GM12874 (cell line): ENCODE measurements around the gene PPM1F.

Experiments used
- TF ChIP-seq, protein P1 (sequence below): IDR thresholded peaks from 2 replicates; pipeline ENCODE4 v1.5.1; 2011; ENCODE audit warnings: low read depth, mild to moderate bottlenecking, control low read depth, low read length, moderate library complexity; ENCODE audit not compliant: insufficient read depth

PPM1F gene

DNA sequence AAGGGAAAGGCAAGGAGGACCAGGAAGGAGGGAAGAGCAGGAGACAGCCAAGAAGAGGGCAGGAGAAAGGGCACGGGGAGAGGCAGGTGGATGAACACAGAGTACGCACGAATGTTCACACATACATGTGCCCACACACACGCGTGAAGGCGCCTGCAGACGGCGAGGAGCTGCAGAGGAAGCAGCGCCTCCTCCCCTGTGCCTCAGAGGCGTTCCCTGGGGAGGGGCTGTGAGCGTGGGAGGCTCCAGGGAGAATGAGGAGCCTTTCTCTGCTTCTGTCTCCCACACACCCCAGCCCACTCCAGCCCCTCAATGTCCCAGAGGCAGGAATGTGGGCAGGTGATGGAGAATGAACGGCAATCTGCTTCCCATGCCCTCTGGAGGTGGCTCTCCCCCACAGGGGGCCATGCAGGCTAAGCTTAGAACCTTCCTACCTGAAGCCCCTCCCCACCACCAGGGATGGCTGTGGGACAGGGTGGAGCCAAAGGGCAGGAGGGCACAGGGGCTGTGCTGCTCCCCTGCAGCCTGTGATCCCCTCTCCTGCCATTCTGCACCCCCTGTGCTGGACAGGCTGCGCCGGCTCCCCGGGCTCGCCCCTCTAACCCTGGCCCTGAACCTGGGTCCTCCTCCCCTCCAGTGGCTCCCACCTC, 25.3 kb downstream of the PPM1F start:
- TF ChIP-seq, protein P1, sequence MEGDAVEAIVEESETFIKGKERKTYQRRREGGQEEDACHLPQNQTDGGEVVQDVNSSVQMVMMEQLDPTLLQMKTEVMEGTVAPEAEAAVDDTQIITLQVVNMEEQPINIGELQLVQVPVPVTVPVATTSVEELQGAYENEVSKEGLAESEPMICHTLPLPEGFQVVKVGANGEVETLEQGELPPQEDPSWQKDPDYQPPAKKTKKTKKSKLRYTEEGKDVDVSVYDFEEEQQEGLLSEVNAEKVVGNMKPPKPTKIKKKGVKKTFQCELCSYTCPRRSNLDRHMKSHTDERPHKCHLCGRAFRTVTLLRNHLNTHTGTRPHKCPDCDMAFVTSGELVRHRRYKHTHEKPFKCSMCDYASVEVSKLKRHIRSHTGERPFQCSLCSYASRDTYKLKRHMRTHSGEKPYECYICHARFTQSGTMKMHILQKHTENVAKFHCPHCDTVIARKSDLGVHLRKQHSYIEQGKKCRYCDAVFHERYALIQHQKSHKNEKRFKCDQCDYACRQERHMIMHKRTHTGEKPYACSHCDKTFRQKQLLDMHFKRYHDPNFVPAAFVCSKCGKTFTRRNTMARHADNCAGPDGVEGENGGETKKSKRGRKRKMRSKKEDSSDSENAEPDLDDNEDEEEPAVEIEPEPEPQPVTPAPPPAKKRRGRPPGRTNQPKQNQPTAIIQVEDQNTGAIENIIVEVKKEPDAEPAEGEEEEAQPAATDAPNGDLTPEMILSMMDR: no peak

DNA sequence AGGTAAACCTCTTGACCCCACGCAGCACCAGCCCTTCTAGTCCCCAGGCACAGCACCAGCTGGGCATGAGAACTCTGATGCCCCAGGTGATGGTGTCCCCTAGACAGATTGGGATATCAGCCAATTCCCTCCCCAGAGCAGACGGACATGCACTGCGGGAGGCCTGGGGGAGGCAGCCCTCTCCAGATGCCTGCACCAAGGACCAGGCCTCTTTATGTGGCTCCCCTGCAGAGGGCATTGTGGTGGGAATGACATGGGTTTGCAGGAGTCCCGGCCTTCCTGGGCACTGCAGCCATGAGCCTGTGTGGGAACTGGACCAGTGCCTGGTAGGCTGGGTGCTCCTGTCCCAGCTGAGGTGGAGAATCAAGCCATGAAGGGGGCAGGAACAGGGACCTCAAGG, 25.9 kb downstream of the PPM1F start:
- TF ChIP-seq, protein P1: no peak

- TF ChIP-seq, protein P1: no peak
Observed at GRCh38 chr22:21923163-21923561, 29.5 kb downstream of the PPM1F start.

DNA sequence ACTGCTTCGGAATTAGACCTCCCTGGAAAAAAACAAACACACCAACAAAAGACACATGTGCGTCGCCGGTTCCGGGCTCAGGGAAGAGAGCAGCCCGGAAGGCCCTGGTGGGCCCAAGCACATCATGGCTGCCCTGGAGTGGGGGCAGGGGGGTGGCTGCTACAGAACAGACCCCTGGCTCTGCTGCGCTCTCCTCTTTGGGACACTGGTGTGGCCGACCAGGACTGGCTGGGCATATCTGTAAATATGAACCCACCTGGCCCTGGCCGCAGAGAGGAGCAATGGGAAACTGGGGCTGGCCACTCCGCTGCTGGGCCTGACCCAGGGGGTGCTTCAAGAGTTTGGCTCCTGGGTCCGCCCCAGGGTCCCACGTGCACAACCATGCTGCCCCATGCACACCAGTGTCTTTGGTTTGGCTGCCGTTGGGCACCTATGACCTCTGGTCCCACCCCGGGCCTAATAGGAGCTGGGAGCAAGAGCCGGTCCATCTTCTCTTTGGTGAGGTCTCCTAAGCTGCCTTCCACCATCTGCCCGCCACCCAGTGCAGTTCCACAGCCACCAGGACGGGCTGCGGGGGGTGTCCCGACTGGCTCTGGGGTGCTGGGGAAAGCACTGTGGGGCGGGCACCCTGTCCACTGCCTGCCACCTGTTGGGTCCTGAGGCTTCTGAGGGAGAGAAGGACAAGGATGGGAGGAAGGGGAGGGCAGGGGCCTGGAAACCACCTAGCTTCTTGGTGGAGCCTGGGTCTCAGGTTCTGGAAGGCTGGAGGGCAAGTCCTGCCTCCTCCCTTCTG, 30.1 kb downstream of the PPM1F start:
- TF ChIP-seq, protein P1: no peak

GRCh38 chr22:21921729-21922128, 30.9 kb downstream of the PPM1F start:
- TF ChIP-seq, protein P1: no peak

DNA sequence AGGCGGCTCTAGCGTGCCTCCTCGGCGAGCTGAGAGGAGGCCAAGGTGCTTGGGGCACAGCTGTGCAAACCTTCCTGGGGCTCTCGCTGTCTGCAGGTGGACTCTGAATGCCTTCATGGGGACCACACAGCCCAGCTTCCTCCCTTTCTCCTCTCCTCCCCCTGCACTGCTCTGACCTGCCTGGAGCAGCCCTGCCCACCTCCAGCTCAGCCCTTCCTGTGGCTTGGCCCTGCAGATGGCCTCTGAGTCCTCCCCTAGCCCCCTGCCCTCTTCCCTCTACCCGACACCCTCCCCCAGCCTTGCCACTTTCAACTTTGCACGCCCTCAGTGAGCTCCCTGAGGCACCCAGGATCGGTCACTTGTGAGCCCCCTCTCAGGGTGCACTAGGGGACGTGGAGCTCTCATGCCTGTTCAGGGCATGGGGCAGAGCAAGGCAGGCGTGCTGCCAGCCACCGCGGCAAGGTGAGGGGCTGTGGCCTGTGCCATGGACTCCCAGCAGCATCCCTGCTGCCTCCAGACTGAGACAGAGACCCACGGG, 31.4 kb downstream of the PPM1F start:
- TF ChIP-seq, protein P1: no peak

DNA sequence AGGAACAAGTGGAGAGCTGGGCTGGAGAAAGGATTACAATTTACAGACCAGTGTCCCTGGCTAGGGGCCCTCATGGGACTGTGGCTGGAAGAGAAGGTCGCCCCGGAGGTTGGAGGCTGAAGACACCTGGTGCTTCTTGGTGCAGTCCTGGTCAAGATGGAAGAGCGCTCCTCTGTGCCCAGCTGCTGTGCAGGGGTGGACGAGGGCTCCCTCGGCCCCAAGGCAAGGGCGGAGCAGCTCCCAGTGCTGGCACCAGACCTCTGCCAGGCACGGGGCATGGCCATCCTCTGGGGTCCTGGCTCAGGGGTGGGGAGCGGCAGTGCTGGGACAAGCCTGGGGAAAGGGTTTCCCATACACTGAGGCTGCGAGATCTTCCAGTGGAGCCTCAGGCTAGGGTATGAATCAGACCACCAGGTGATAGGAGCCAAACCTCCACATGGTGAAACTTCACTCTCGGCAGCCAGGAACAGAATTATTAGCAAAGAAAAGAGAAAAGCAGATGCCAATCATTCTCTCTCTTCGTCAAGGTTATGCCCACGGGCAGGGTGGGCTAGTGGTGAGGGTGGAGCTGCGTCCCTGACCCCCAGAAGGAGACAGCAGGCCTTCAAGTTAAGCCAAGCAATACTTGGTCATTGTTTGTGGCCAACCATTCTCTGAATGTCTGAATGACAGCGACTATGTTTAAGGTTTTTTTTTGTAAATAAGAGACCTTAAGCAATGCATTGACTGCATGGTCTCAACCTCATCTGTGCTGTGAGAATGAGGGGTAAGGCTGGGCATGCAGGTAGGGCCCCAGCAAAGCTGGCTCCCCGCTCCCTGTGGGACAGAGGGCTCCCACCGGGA, 32.1 kb downstream of the PPM1F start:
- TF ChIP-seq, protein P1: no peak
